HG02678 (cell line): ENCODE data around the gene TRABD.
A peak's percentile ranks its signal among the peaks of the same experiment; 100 is the strongest.

Experiments
- ATAC-seq: cut with Tn5 transposase; IDR thresholded peaks from one replicate; pipeline ENCODE4 v1.9.1; 2021; ENCODE audit warnings: mild to moderate bottlenecking, moderate library complexity; ENCODE audit not compliant: unreplicated experiment

The TRABD gene

DNA sequence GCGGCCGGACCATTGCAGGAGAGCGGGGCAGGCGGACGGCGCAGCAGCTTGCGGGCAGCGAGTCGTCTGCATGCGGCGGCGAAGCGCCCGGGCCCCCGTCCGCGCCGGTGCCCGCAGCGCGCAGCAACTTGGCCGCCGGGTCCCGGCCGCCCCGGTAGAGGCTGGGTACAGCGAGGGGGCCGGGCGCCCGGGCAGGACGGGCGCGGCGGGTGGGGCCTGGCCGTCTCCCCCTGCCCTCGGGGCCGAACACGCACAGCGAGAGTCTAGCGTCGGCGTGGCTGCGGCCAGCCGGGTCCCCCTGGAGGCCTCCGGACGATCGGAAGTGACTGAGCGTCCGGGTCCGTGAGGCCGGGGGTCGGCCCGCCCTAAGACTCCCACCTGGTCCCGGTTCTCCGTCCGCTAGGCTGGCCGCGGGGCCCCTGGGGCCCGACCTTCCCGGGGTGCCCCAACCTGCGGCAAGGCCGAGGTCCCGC, 775 bp upstream of the TRABD start:
- no peak for ATAC-seq

GRCh38 chr22:50186181-50186714, 535 bp downstream of the TRABD start:
- no peak for ATAC-seq

DNA sequence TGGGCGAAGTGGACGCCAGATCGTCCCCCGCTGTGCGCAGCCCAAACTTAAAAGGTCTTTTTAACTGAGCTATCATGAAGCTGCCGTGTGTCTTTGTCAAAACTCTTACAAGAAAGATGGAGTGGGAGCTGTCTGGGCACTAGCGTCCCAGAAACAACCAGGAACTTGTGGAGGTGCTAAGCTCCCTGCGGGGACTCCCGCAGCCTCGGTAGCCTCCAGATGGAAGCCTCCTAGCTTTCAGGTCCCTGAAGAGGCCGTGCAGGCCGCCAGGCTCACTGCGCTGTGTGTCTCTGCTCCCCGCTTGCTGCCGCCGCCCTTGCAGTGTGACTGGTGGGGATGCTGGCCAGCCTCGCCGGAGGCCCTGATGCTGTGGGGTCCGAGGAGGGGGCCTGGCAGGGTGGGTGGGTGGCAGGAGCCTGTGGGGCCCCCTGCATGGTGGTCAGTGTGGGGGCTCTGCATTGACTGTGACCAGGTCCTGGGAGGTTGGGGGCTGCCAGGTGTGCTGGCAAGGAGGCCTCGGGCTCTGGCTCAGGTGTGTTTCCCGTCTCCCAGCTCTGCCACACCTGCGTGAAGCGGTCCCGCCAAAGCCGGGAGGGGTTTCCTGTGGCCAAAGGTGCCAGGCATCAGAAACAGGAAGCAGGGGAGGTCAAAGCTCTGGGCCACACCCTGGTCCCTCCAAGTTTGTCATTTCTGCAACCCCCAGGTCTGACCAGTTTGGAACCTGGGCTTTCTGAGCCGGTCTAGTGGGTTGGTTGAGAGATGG, 1.2 kb downstream of the TRABD start:
- no peak for ATAC-seq

DNA sequence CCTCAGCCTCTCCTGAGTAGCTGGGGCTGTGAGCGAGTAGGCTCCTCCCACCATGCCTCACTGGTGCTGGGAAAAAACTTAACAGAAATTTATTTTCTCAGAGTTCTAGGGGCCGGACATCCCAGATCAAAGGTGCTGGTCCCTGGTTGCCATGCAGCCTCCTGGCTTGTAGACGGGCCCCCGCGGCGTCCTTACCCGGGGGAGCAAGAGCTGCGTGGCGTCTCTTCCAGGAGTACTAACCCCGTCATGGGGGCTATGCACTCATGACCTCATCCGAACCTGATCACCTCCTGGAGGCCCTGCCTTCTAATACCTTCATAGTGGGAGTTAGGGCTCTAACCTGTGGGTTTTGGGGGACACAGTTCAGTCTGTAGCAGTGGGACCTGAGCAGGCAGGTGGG, 2.6 kb downstream of the TRABD start:
- ATAC-seq, result no peak

- ATAC-seq, result no peak
Measured at GRCh38 chr22:50189184-50189848, 3.6 kb downstream of the TRABD start.

GRCh38 chr22:50189849-50190181, 4.1 kb downstream of the TRABD start:
- peak; percentile 0 for ATAC-seq

GRCh38 chr22:50190182-50190940, 4.6 kb downstream of the TRABD start:
- ATAC-seq, result peak; percentile 41

GRCh38 chr22:50190941-50191741, 5.4 kb downstream of the TRABD start:
- peak; percentile 28 for ATAC-seq

DNA sequence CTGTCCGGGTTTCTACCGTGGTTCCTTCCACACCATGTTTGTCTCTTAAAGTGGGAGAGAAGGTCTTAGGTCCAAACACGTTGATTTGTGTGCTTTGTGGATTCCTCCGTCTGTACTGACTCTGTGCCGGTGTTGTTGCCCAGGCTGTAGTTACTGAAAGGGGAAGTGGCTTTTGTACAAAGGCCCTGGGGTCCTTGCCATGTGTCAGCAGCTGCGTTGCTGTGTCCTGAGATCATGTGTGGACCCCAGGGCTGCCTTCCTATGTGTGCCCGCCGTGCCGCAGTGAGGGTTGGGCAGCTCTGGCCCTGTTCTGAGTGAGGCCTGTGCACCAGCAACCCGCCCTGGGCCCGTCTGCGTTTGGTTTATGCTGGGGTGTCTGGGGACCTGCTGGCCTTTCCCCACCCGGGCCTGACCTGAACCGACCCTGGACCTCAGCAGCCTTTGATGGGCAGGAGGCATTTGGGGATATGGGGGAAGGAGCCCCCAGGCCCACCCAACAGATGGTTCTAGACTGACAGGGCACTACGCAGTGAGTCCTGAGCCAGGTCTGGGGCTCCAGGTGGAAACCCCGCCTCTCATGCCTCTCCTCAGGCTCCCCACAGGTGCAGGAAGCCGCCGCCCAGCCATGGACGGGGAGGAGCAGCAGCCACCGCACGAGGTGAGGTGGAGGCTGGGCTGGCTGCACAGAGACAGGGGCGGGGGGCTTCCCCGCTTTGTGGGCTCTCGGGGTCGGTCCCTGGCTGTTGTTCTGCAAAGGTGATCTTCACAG, 6.9 kb downstream of the TRABD start:
- ATAC-seq, result no peak

GRCh38 chr22:50193621-50194020, 7.9 kb downstream of the TRABD start:
- no peak for ATAC-seq

GRCh38 chr22:50194037-50194805, 8.5 kb downstream of the TRABD start:
- ATAC-seq, result no peak

DNA sequence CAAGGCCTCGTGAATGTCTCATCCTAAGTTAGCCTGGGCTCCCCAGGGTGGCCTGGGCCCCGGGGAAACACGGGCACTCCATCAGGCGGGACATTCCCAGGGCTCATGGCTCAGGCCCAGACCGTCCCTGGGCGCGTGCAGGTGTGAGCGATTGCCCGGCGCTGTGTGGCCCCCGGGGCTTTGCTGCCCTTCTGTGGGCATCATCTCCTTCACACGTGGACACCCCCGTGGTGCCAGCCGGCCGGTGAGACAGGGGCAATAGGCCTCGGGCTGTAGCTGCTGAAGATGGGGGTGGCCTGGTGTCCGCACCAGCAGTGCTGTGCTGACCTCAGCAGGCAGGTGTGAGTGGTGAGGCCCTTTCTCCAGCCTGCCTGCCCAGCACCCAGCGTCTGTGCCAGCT, 10.5 kb downstream of the TRABD start:
- no peak for ATAC-seq

- no peak for ATAC-seq
Measured at GRCh38 chr22:50197000-50197800, 11.5 kb downstream of the TRABD start.

- no peak for ATAC-seq
Measured at GRCh38 chr22:50197856-50198623, 12.3 kb downstream of the TRABD start.

GRCh38 chr22:50198624-50199017, 12.9 kb downstream of the TRABD start:
- no peak for ATAC-seq

GRCh38 chr22:50199251-50199721, 13.6 kb downstream of the TRABD start:
- no peak for ATAC-seq

GRCh38 chr22:50199829-50200460, 14.2 kb downstream of the TRABD start:
- peak; percentile 2 for ATAC-seq
